Motor neuron (in vitro differentiated cells): ENCODE results near the gene HPCAL1. TPM values are rescaled to one million over a fixed set of nuclear protein-coding genes. Genes with fewer than 3 reads are reported as not detected.
A peak's percentile ranks its signal among the peaks of the same experiment; 100 is the strongest.

ENCODE experiments used
- ATAC-seq, 8 experiments: fragments of 200-7000 bp; cut with Tn5 transposase; replicated peaks in 6 of 8; 2 replicates each; pipeline ENCODE4 v1.8.0; 2021; ENCODE audit warnings: mild to moderate bottlenecking in 8 of 8, moderate library complexity in 8 of 8
- H3K27ac ChIP-seq, 2 donors: fragments of 250-450 bp; sonication (Bioruptor Pico); 2 replicates each; pipeline ENCODE4 v1.9.0; 2021; ENCODE audit warnings: antibody characterized with exemption in 2 of 2, mild to moderate bottlenecking in 2 of 2, moderate library complexity in 1 of 2
- H3K4me1 ChIP-seq, 2 donors: fragments of 250-450 bp; sonication (Bioruptor Pico); replicated peaks in 1 of 2; 2 replicates each; pipeline ENCODE4 v1.6.1; 2021; ENCODE audit warnings: antibody characterized with exemption in 2 of 2, mild to moderate bottlenecking in 2 of 2, moderate library complexity in 1 of 2
- H3K4me3 ChIP-seq, 5 donors: fragments of 250-450 bp; sonication (Bioruptor Pico); 2 replicates each; pipeline ENCODE4 v1.9.0; 2021; ENCODE audit warnings: antibody characterized with exemption in 5 of 5, mild to moderate bottlenecking in 5 of 5, moderate library complexity in 4 of 5
- WGBS, 10 experiments: fragments of 450-650 bp; shearing (Covaris generic); methylation state at CpG; one replicate each; pipeline ENCODE4 v1.0.0; 2022; 5-methylcytosine and 5-hydroxymethylcytosine counted together
- in situ Hi-C, 9 experiments: fragments of 400-800 bp; cut with MboI; loops; one replicate each; pipeline ENCODE4 v1.15.0; 2021; ENCODE audit warnings: low sequenced_read_pairs in 9 of 9, low pct_unique_long_range_greater_than_20kb in 2 of 9; ENCODE audit not compliant: unreplicated experiment in 9 of 9
- total RNA-seq, 8 experiments: library from RNA; unstranded; fragments of 300-600 nt; gene quantifications; 2 replicates each; pipeline versions ENCODE4 v1.2.3 to v1.2.4, GENCODE V29; 2022

The HPCAL1 gene
- total RNA-seq, 8 experiments from 2014 or later: 19.0 to 43.2 (median 24.9) TPM

DNA sequence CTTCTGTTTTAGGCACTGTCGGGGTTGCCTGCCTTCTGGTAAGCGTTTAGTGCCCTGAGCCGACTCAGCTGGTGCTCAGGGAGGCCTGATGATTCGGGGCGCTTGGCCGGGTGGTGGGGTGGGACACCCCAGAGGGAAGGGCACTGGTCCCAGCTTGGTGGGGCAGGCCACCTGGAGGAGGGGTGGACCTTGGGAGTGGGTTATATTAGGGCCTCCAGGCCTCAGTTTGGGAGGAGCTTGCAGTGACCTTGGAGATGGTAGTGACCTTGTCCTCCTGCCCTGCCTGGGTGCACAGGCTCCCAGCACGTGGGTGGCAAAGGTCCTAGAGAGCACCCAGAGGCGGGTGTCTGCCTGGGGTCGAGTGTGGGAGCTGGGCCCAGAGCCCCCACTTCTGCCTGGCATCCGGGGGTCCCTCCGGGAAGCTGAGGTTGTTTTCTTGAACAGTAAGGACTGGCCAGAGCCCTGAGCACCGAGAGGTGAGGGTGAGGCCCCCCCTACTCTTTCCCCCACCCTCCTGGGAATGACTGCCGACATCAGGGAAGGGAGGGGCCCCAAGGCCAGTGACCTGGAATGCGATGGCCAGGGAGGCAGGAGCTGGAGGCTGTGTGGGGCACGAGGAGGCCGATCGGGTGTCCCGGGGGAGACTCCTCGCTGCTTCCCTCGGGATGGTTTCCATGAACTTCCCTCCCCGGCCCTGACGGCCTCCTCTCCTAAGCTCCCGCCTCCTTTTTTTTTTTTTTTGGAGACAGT, 61.3 kb downstream of the HPCAL1 start:
- 75 to 91% (median 81%) methylated on average over 3 to 7 of the region's 23 CpGs; no CpG with 5 or more reads in 7 of the 10 experiments for WGBS, 10 experiments
- in situ Hi-C loops: no loop called here
- ATAC-seq: no peak
- H3K4me3 ChIP-seq: no peak overlapping the region
- H3K27ac ChIP-seq: no peak overlapping the region
- H3K4me1 ChIP-seq: peaks cover 0 to 6% of the 10 kb centered on the region in 2 donors

DNA sequence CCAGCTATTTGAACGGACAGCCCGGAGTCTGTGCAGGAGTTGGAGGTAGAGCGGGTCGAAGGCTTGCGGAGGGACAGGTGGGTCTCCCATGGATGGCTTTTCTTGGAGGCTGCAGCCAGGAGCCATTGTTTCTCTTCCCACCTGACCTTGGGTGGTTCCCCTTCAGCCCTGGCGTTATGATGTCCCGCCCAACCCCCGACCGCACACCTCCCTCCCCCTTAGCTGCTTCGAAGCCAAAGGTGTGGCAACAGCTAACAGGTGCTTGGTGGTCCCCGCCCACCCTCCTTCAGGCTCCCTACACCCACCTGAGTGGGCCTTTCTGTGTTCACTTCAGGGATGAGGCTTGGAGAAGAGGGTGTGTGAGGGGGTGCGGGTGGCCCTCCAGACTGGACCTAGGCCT, 62.7 kb downstream of the HPCAL1 start:
- in situ Hi-C loops: no loop called here
- ATAC-seq: no peak
- H3K4me1 ChIP-seq: peaks cover 0 to 6% of the 10 kb centered on the region in 2 donors
- no peak overlapping the region for H3K4me3 ChIP-seq
- WGBS, 10 experiments: 97 to 100% (median 100%) methylated on average over 1 to 5 of the region's 12 CpGs; no CpG with 5 or more reads in 5 of the 10 experiments
- H3K27ac ChIP-seq: no peak overlapping the region

DNA sequence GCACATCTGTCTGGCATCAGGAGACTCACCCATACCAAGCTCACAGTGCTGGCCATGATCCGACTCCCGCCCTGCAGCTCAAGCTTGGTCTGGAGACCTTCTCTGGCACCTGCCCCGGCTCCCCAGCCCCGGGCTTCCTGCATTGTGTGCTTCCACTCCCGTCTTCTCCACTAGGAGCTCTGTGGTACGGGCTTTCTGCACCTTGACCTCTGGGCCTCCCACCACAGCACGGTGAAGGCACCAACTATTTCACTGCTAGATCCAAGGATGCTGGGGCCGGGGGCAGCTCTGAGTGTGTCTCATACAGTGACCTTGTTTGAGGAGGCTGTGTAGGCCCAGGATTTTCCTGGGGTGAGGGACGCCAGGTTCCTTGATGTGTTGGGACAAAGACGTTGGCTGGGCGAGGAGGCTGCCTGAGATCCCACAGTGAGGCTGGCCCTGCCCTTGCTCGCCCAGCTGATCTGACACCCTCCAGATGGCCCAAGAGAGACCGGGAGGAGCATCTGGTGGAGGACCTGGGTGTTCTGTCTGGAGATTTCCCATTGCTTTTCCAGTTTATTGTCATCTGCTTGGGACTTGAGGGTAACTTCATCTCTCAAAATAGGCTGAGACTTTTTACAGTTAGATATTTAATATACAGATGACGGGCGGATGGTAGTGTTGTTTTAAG, 64.0 kb downstream of the HPCAL1 start:
- in situ Hi-C loops: no loop called here
- no peak overlapping the region for H3K4me3 ChIP-seq
- H3K4me1 ChIP-seq: peaks cover 5 to 7% of the 10 kb centered on the region in 2 donors
- WGBS, 10 experiments: 90 to 100% (median 93%) methylated on average over 3 to 8 of the region's 15 CpGs; no CpG with 5 or more reads in 6 of the 10 experiments
- H3K27ac ChIP-seq: no peak overlapping the region
- ATAC-seq: no peak

DNA sequence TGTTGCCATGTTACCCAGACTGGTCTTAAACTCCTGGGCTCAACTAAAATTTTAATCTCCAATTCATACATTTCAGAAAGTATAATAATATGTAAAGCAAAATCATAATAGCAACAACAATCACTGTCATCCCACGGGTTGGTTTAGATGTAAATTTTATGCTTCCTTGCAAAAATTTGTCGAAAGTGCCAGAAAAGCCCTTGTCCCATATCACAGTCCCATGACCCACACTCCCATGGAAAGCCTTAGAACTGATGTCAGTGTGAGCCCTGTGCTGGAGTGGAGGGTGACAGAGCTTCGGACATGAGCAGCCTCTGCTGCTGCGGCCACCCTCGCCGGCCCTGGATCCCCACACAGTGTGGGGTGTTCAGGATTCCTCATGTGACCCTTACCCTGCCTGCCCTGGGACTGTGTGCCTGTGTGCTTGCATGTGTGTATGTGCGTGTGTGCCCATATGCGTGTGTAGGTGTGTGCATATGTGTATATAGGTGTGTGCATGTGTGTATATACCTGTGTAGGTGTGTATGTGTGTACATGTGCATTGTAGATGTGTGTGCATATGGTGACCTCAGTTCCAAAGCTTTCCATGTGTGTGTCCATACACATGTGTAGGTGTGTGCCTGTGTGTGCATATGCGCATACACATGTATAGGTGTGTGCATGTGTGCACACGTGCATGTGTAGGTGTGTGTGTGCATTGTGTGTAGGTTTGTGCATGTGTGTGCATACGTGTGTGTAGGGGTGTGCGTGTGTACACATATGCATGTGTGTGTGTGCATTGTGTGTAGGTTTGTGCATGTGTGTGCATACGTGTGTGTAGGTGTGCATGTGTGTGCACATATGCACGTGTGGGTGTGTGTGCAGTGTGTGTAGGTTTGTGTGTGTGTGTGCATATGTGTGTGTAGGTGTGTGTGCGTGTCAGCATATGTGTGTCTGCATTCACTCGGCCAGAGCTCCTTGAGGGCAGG, 65.1 kb downstream of the HPCAL1 start:
- peaks cover 9 to 13% of the 10 kb centered on the region in 2 donors for H3K4me1 ChIP-seq
- ATAC-seq: no peak
- in situ Hi-C loops: no loop called here
- no peak overlapping the region for H3K4me3 ChIP-seq
- WGBS, 10 experiments: 40 to 100% (median 80%) methylated on average over 1 to 11 of the region's 16 CpGs; no CpG with 5 or more reads in 1 of the 10 experiments
- no peak overlapping the region for H3K27ac ChIP-seq

DNA sequence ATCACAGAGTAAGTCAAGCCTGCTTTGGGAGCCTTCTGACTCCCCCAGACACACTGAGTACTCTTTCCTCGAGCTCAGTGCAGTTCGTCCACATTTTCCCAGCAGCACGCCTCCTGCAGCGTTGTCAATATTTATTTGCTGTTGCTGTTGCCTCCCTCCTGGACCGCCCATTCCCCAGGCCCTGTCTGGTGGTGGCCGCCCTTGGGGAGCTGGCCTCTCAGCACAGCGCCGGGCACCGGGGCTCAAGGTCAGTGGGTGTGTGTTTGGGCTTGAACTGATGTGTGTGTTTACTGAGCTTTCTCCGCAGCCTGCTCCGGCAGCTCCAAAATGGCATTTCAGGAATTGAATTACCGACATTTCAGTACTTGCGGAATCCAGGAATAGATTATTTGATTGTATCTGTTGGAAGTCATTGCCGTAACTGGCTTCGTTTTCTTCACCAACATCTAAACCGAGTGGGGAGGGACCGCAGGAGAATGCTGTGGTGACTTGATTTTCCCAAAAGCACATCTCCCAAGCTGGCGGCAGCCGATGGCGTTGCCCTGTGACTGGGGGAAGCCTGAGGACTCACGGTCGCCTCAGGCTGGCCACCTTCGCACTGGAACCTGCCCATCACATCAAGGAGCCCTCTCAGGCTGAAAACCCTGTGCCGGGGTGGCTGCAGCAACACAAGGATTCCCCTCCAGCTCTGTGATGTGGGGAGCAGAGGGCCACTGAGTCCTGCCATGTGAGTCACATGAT, 66.0 kb downstream of the HPCAL1 start:
- in situ Hi-C loops: no loop called here
- Histone ChIP-seq H3K4me3 (no peak overlapping the region), H3K4me1 (peaks cover 9 to 13% of the 10 kb centered on the region in 2 donors), H3K27ac (no peak overlapping the region)
- WGBS, 10 experiments: 80 to 100% (median 87%) methylated on average over 1 to 7 of the region's 24 CpGs; no CpG with 5 or more reads in 3 of the 10 experiments
- peak in 2 of 8 experiments; percentile 7 to 39 for ATAC-seq

DNA sequence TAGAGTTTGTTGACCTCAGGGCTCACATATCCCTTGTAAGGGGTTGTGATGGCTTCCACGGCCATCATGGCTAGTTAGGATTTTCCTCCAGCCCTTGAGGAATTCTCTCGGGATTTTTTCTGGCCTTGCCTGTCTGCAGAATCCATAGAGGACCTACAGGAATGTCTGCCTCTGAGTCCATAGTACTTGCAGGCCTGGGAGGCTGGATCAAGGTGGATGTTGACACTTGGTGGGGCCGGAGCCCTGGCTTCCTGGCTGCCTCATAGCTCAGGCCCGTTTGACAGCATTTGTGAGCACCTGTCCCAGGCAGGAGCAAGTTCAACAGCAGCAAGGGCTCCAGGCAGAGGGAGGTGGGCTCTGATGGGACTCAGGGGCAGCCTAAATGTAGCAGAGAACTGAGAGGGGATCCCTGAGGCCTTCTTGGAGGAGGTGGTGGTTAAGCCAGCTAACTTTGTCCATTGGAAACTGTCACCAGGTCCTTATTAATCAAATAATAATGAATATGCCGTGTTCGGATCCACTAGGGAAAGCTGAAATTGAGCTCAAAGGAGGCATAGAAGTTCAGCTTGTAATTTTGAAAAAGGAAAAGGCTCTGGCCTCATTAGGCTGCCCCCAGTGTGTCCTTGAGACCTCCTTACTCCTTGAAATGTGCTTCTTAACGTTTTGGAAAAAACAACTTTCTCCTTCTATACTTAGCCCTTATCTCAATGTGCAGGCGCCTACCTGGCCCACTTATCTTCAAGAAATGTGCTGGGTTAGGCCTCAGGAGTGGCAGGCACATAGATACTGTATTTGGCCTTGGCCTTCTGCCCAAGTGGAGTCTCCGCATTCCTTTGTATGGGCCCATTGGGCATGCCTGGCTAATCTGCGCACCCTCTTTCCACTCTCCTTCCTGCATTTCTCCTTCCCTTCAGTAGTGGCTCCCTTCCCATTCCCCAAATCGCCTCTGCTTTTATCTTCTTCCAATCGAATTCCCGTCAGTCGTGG, 66.9 kb downstream of the HPCAL1 start:
- WGBS, 10 experiments: 70 to 100% (median 92%) methylated on average over 2 to 9 of the region's 14 CpGs; no CpG with 5 or more reads in 1 of the 10 experiments
- no peak overlapping the region for H3K27ac ChIP-seq
- in situ Hi-C loops: no loop called here
- peaks cover 9 to 13% of the 10 kb centered on the region in 2 donors for H3K4me1 ChIP-seq
- H3K4me3 ChIP-seq: no peak overlapping the region
- ATAC-seq: no peak

DNA sequence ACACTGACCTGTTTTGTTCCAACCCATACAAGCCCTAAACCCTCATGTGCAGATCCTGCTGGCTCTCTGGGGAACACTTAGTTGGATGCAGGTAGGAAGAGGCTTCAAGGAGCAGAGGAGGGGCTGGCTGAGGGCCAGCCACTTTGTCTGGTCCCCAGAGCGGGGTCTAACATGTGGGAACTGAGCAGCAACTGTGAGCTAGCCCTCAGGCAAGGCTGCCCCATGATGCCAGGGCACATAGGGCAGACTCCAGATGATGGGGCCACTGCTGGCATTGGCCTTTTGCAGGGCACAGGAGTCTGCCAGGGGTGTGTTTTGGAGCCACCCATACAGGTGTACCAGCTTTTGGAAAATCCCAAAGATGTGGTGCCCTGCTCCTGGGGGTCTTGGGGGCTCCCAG, 67.7 kb downstream of the HPCAL1 start:
- WGBS, 10 experiments: 100% methylated on average over 1 of the region's 1 CpG; no CpG with 5 or more reads in 9 of the 10 experiments
- H3K4me1 ChIP-seq: peaks cover 15 to 17% of the 10 kb centered on the region in 2 donors
- in situ Hi-C loops: no loop called here

DNA sequence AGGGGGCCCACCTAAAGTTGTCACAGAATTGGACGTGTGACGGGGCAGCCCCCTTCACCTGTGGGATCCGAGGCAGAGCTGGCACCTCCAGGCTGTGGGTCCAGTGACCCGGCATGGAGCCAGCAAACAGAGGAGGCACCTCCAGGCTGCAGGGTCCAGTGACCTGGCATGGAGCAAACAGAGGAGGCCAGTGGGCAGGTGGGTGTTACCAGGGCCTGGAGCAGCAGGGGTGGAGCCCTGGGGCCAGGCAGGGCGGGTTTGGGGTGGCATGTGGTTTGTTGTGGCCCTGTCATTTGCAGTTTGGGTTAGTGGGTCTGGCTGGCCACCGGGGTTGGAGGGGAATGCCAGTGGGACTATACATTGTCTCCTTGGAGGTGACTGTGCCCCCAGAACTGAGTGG, 68.2 kb downstream of the HPCAL1 start:
- no peak overlapping the region for H3K4me3 ChIP-seq
- ATAC-seq: no peak
- no peak overlapping the region for H3K27ac ChIP-seq
- in situ Hi-C loops: no loop called here
- no CpG with 5 or more reads among the region's 6 CpGs for WGBS, 10 experiments
- H3K4me1 ChIP-seq: peaks cover 20 to 22% of the 10 kb centered on the region in 2 donors

More for the DNA sequence above, 67.7 kb downstream of the HPCAL1 start:
- no peak for ATAC-seq
- no peak overlapping the region for H3K4me3 ChIP-seq
- H3K27ac ChIP-seq: no peak overlapping the region

DNA sequence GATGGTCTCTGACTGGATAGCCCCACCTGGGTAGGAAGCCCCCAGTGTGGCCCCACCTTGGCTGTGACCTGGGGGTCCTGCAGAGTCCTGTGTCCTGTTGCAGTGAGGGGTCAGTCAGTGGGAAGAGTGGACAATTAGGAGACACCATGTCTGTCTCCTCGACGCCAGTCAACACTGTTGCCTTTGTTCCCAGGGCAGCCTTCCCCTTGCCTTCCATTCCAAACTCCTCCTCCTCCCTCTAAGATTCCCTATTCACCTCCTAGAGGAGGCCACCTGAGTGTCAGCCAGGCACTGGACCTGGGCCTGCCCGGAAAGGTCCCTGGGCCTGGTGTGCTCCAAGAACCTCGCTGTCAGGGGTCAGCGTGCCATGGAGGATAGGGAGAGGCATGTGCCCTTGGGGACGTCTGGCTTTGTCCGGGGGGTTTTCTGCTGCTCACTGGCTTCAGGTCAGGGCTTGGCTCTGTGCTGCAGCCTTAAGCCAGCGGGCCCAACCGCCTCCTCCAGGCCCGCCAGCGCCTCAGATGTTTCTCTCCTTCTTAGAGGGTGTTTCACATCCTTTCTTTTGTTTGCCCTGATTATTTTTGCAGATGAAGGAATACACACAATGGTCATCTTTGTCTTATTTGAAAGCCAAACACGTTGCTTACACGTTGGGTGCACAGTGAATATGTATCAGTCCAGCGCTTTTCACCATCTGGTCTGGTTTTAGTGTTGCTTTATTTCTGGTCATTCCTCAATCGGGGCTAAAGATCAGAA, 68.9 kb downstream of the HPCAL1 start:
- ATAC-seq: peak in 5 of 8 experiments; percentile 15 to 53 (median 42)
- in situ Hi-C loops: no loop called here
- H3K4me1 ChIP-seq: peaks cover 24 to 27% of the 10 kb centered on the region in 2 donors
- H3K4me3 ChIP-seq: no peak overlapping the region
- H3K27ac ChIP-seq: peak overlapping the region in 1 of 2 donors; percentile 50
- 30 to 100% (median 67%) methylated on average over 1 to 10 of the region's 15 CpGs; no CpG with 5 or more reads in 1 of the 10 experiments for WGBS, 10 experiments

DNA sequence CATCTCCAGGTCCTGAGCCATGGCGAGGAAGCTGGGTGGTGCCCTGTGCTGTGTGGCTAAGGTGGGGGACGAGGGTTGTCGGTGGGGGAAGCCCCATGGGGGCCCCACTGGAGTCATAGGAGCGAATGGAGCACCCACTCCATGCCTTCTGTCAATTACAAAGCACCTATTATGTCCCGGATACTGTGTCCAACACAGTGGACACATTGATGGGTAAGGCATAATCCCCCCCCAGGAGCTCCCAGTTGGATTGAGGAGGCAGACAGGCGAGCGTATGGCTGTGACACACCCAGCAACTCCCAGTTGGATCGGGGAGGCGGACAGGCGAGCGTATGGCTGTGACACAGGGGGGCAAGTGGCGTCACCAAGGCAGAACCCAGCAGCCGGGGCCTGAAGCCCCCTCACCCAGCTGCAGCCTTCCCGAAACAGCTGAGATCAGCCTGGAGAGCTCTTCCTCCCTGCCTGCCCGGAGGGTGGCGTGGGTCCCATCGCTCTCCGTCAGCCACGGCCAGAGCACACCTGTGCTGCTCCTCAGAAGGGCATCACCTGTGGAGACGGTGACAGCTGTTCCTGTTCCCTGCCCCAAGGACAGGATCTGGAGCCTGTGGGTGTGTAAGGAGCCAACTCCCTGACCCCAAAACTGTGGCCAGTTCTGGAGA, 69.6 kb downstream of the HPCAL1 start:
- in situ Hi-C loops: no loop called here
- H3K4me3 ChIP-seq: no peak overlapping the region
- peak in 3 of 8 experiments; percentile 21 to 31 (median 26) for ATAC-seq
- WGBS, 10 experiments: 80 to 100% (median 100%) methylated on average over 1 to 3 of the region's 20 CpGs; no CpG with 5 or more reads in 4 of the 10 experiments
- H3K4me1 ChIP-seq: peaks cover 24 to 27% of the 10 kb centered on the region in 2 donors
- H3K27ac ChIP-seq: peak overlapping the region in 1 of 2 donors; percentile 50
